GM21390 (cell line): ENCODE results near the gene NUDT16L1.

Experiments used
- ATAC-seq: cut with Tn5 transposase; IDR thresholded peaks from one replicate; pipeline ENCODE4 v1.9.1; 2021; ENCODE audit not compliant: unreplicated experiment

NUDT16L1 gene

GRCh38 chr16:4663777-4664465 is 29.4 kb upstream of the NUDT16L1 start:
- ATAC-seq: no peak

GRCh38 chr16:4664538-4665418 is 28.6 kb upstream of the NUDT16L1 start:
- no peak for ATAC-seq

GRCh38 chr16:4666537-4667202 is 26.7 kb upstream of the NUDT16L1 start:
- ATAC-seq: no peak

GRCh38 chr16:4667203-4667963 is 26.0 kb upstream of the NUDT16L1 start:
- ATAC-seq: no peak

GRCh38 chr16:4668313-4668960 is 24.9 kb upstream of the NUDT16L1 start:
- no peak for ATAC-seq

GRCh38 chr16:4673387-4674046 is 19.8 kb upstream of the NUDT16L1 start:
- no peak for ATAC-seq

- ATAC-seq: no peak
These were observed 18.3 kb upstream of the NUDT16L1 start for GRCh38 chr16:4674926-4675530.

GRCh38 chr16:4675864-4676786 is 17.2 kb upstream of the NUDT16L1 start:
- no peak for ATAC-seq

- no peak for ATAC-seq
These were observed 16.5 kb upstream of the NUDT16L1 start for GRCh38 chr16:4676831-4677230.

GRCh38 chr16:4677390-4677789 is 16.0 kb upstream of the NUDT16L1 start:
- no peak for ATAC-seq

GRCh38 chr16:4677994-4678393 is 15.4 kb upstream of the NUDT16L1 start:
- no peak for ATAC-seq

GRCh38 chr16:4678596-4678995 is 14.8 kb upstream of the NUDT16L1 start:
- no peak for ATAC-seq

GRCh38 chr16:4679156-4679849 is 14.1 kb upstream of the NUDT16L1 start:
- no peak for ATAC-seq

- no peak for ATAC-seq
These were observed 13.3 kb upstream of the NUDT16L1 start for GRCh38 chr16:4679850-4680636.

- ATAC-seq: no peak
These were observed 12.5 kb upstream of the NUDT16L1 start for GRCh38 chr16:4680673-4681470.

- ATAC-seq: no peak
These were observed 11.8 kb upstream of the NUDT16L1 start for GRCh38 chr16:4681471-4682083.
